OCI-M2 (cell line): Measurements from ENCODE around the gene PI4KB.
"Not testable (repeated sequence)": the region's sequence is repeated elsewhere in the genome, so short reads cannot be mapped to it uniquely, and the experiment has no call there.

Source experiments
- DNase-seq: peaks from one replicate; lab custom pipeline; 2025; ENCODE audit not compliant: unreplicated experiment; lab: John Stamatoyannopoulos, UW

Gene PI4KB

GRCh38 chr1:151327223-151327902, at the start of gene PI4KB:
Gene PI4KB (minus strand): TSS chr1:151327416. CDS start chr1:151316481, 10,935 bp downstream.
- peak; percentile 93 for DNase-seq

DNA sequence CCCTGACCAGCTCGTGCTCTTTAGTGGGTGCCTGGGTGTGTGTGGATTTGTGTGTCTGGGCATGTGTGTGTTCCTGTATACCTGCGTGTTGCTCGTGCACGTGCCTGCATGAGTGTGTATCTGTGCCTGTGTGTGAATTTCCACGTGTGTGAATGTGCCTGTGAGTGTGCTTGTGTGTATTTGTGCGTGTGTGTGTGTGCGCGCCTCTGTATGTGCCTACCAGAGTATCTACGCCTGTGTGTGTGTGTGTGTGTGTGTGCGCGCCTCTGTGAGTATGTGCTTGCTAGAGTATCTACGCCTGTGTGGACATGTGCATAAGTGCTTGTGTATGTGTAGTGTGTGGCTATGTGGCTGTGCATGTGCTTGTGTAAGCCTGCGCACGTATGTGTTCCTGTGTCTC, 46.0 kb upstream of the PI4KB start:
- no peak for DNase-seq

GRCh38 chr1:151372058-151372934, 45.1 kb upstream of the PI4KB start, which contains the start of gene SELENBP1:
Gene SELENBP1 (minus strand): TSS chr1:151372705. CDS start chr1:151372641, 64 bp downstream.
- no peak for DNase-seq

GRCh38 chr1:151371370-151372057, 44.3 kb upstream of the PI4KB start:
- no peak for DNase-seq

- peak; percentile 71 for DNase-seq
These were observed 43.1 kb upstream of the PI4KB start for GRCh38 chr1:151370211-151370911.

- no peak for DNase-seq
These were observed 42.4 kb upstream of the PI4KB start for GRCh38 chr1:151369621-151370048.

GRCh38 chr1:151369302-151369610, 42.0 kb upstream of the PI4KB start:
- DNase-seq = no peak

DNA sequence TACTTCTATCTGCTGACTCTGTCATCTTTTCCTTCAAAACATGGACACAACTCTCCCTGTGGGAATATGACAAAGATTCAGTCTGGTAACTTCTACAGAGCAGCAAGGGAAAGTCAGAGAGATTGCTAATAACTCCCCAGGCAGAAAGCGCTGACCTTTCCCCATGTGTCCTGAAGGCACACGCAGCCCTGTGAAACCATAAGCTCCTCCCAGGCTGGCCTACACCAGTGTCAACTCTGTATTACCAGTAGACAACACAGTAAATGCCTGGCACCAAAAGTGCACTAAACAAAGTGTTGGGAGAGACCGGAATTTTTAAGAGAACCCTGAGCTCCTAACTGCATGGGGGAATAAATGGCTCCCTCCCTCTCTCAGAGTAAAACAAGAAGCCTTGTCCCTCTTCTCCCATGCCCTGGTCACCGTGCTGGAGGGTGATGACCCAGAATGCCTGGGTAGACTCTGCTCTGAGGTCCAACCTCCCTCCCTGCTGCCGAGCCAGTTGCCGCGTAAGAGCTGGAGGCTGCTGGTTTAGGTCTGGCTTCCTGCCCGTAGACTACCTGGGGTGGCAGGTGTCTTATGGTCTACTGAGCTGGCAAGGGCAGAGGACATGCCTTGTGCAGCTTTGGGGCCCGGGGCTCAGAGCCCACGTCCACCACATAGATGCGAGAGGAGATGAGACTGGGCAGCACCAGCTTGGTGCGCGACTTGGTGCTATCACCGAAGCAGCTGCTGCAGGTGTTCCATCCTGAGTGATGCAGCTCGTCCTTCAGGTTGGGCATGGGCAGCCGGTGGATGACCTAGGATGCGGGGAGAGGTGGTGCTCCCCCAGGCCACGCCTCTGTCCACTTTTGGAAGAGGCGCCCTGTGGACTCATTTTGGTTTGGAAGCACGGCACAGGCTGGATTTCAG, 41.4 kb upstream of the PI4KB start:
- no peak for DNase-seq

- DNase-seq = no peak
These were observed 40.6 kb upstream of the PI4KB start for GRCh38 chr1:151367658-151368392.

DNA sequence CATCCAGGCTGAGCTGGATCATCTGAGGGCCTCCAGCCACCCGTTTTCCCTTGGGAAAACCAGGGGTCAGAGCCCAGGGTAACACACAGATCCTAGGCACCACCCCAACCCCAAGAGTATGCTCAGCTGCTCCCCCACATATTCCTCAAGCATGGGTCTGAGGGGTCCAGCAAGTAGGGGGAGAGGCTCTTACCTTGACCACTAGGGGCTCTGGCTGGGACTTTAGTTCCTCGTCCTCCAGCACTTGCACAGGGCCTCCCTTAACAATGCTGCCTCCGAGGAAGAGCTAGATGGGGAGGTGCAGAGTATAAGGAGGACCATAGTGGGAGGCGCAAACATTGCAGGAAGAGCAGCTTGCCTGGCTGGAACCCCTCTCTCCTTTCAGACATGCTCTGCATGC, 37.8 kb upstream of the PI4KB start:
- no peak for DNase-seq

GRCh38 chr1:151362308-151363155, 35.3 kb upstream of the PI4KB start:
- no peak for DNase-seq

DNA sequence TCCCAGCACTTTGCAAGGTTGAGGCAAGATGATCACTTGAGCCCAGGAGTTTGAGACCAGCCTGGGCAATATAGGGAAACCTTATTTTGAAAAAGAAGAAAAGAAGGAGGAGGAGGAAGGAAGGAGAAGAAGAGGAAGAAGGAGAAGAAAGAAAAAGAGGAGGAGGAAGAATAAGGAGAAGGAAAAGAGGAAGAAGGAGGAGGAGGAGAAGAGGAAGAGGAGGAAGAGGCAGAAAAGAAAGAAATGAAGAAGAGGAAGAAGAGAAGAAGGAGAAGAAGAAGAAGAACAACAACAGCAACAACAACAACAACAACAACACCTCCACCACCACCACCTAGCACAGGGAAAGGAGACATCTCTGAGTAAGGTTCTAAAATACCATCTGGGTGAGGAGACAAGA, 34.7 kb upstream of the PI4KB start:
- no peak for DNase-seq

DNA sequence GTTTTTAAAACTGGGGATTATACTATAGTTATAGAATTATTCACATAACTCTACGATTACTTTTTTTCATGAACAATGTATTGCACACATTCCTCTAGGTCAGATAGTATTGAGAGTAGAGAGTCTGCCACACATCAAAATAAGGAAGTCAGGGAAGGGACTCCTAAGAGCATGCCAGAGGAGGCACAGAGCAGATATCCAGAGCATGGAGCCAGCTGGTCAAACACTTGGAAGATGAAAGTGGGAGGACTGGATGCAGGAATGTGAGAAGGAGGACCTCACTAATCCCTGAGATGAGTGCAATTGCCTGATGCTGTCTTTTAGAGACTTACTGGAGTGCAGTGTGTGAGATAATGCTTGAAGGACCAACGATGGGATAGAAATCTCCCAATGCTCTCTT, 29.5 kb upstream of the PI4KB start:
- DNase-seq = no peak

DNA sequence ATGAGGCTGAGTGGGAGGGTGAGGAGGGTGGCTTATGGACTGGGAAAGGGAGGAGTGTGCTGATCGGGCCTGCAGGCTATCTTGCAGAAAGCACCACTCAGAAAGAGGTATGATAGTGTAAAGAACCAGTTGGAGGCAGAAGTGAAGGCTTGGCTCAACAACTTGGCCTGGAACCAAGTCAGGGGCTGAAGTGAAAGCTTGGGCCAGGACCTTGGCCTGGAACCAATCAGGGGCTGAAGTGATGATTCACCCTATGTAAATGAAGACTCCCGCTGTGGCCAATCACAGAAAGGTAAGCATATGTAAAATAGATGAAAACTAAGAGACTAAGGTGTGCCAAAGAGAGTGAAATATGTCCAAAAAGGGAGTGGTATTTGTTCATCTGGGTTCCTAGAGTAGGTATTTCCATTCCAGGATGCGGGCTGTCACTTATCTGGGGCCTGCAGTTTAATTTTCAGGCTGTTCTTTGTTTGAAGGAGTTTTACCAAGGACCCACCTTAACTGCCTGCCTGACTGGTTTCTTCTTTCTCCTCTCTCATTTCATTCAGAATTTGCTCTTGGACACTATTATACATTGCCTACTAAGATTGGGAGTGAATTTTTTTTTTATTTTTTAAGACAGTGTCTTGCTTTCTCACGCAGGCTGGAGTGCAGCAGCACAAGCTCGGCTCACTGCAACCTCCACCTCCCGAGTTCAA, 25.0 kb upstream of the PI4KB start:
- DNase-seq = no peak

- not testable (repeated sequence) for DNase-seq
These were observed 23.1 kb upstream of the PI4KB start for GRCh38 chr1:151350323-151350722.

- no peak for DNase-seq
These were observed 20.5 kb upstream of the PI4KB start for GRCh38 chr1:151347523-151348246.
